ENCODE data around the gene APLF. TPM values are rescaled to one million over a fixed set of nuclear protein-coding genes. Genes with fewer than 3 reads are reported as not detected.
A peak's percentile ranks its signal among the peaks of the same experiment; 100 is the strongest.

APLF gene
- total and polyA plus RNA-seq, 2 of the 8 experiments (the other 6 are each of a cell fraction or from before 2014, with no cell fraction given): 4.4 to 7.3 TPM

GRCh38 chr2:68468801-68469200 is 1.4 kb downstream of the APLF start:
- Histone ChIP-seq H3K9ac (replicated peaks in 1 of 4; ENCODE audit: extremely low read depth in 1 of 4, low read depth in 3 of 4, low read length in 3 of 4) (no peak overlapping the region), H3K18ac (ENCODE audit: extremely low read depth, low read length) (no peak overlapping the region), H3K14ac (ENCODE audit: insufficient read length) (no peak overlapping the region), H2BK20ac (ENCODE audit: low read length) (no peak overlapping the region), H2BK120ac (replicated peaks; ENCODE audit: low read depth, low read length) (no peak overlapping the region), H3K23me2 (ENCODE audit: low read depth, low read length) (peaks cover 2% of the 10 kb centered on the region; the same call in 1 of the 2 replicates), H3K79me1 (ENCODE audit: low read depth, low read length) (no peaks in the 10 kb centered on the region), H3K27ac (ENCODE audit: low read depth, low read length) (no peak overlapping the region), H4K91ac (replicated peaks; ENCODE audit: insufficient read length, low read length) (no peak overlapping the region), H3K4me3 (ENCODE audit: extremely low read depth in 1 of 4, insufficient read depth in 2 of 4, low read depth in 3 of 4, low read length in 4 of 4) (peak overlapping the region in 2 of 4 experiments; percentile 84 to 92; a peak in 3 of 8 replicates), H3K4me1 (replicated peaks in 1 of 4; ENCODE audit: control insufficient read depth in 3 of 4, insufficient read depth in 4 of 4, low read length in 3 of 4) (no peaks in the 10 kb centered on the region; a peak in 1 of 7 replicates), H3K4me2 (ENCODE audit: insufficient read depth in 1 of 2, low read depth in 2 of 2, low read length in 2 of 2) (peak overlapping the region in 1 of 2 experiments; percentile 80; a peak in 2 of 4 replicates), H2BK5ac (ENCODE audit: low read depth, low read length) (no peak overlapping the region), H2BK15ac (ENCODE audit: low read length) (no peak overlapping the region), H4K20me1 (replicated peaks in 1 of 2; ENCODE audit: control insufficient read depth in 1 of 2, insufficient read depth in 2 of 2, low read length in 2 of 2) (peaks cover 0 to 1% of the 10 kb centered on the region in 2 experiments), H3K79me2 (ENCODE audit: control insufficient read depth in 1 of 2, insufficient read depth in 2 of 2, low read length in 2 of 2) (peaks cover 0 to 8% of the 10 kb centered on the region in 2 experiments; a peak in 1 of 4 replicates), H3K36me3 (ENCODE audit: control insufficient read depth in 2 of 4, insufficient read depth in 4 of 4, low read length in 3 of 4) (no peaks in the 10 kb centered on the region), H3K23ac (ENCODE audit: insufficient read length) (no peak overlapping the region), H3K27me3 (replicated peaks in 1 of 4; ENCODE audit: control insufficient read depth in 3 of 4, extremely low read depth in 1 of 4, insufficient read depth in 3 of 4, low read length in 3 of 4) (no peaks in the 10 kb centered on the region), H4K8ac (ENCODE audit: extremely low read depth, insufficient read depth, low read length) (no peak overlapping the region), H2BK12ac (ENCODE audit: low read depth, low read length) (no peak overlapping the region), H3K4ac (replicated peaks; ENCODE audit: insufficient read length, low read depth, low read length) (no peak overlapping the region), H2AFZ (ENCODE audit: low read length) (no peak overlapping the region), H3K9me3 (ENCODE audit: insufficient read depth in 2 of 2, low read depth in 1 of 2, low read length in 1 of 2) (no peaks in the 10 kb centered on the region), H3K56ac (replicated peaks; ENCODE audit: insufficient read length, low read depth, low read length) (no peak overlapping the region), H2AK5ac (ENCODE audit: low read depth, low read length) (no peak overlapping the region), H4K5ac (ENCODE audit: insufficient read length, low read depth, low read length) (no peak overlapping the region)
- 80% methylated on average over 2 of the region's 2 CpGs; no CpG with 5 or more reads in 1 of the 2 experiments for whole genome bisulfite sequencing, 2 experiments (ENCODE audit: extremely low coverage in 1 of 2, insufficient coverage in 1 of 2, insufficient read length in 1 of 2, insufficient replicate concordance in 2 of 2, low coverage in 1 of 2, low lambda C conversion rate in 2 of 2, missing lambda C conversion rate in 1 of 2)
- CTCF ChIA-PET (ENCODE audit: partially characterized antibody): interaction anchor here (1.0 to 1.6 kb wide), 4 partner anchors 19 to 433 kb away, joined by 3 to 9 read pairs (median 3); no protein-coding TSS in a partner anchor
- POLR2A ChIA-PET (ENCODE audit: partially characterized antibody): interaction anchor here (2.1 kb wide), 1 partner anchor 174 kb away, joined by 8 read pairs; the partner anchor contains the start of gene PROKR1
- TF ChIP-seq ZNF274 (IDR thresholded peaks at IDR 0.05; ENCODE audit: borderline replicate concordance, extremely low read depth, low read length) (no peak), POLR2AphosphoS5 (IDR thresholded peaks at IDR 0.05; ENCODE audit: low read depth, low read length) (no peak), HDAC2 (IDR thresholded peaks at IDR 0.05; ENCODE audit: borderline replicate concordance in 1 of 2, low read depth in 2 of 2, low read length in 2 of 2) (no peak), CTCF (IDR thresholded peaks at IDR 0.05; ENCODE audit: control extremely low read depth in 1 of 3, insufficient read depth in 1 of 3, low read depth in 1 of 3, low read length in 3 of 3) (no peak), TAF1 (IDR thresholded peaks at IDR 0.05; ENCODE audit: low read depth, low read length) (no peak), SIRT6 (IDR thresholded peaks at IDR 0.05; ENCODE audit: low read length) (no peak), YY1 (IDR thresholded peaks at IDR 0.05; ENCODE audit: low read depth, low read length) (no peak), NANOG (IDR thresholded peaks at IDR 0.05; ENCODE audit: insufficient read depth, low read depth, low read length, poor library complexity, severe bottlenecking) (no peak)
- DNase-seq (ENCODE audit: low read depth in 1 of 2, low spot score in 2 of 2) (no peak), FAIRE-seq (no peak)
